HuH-7.5 (cell line): ENCODE measurements around the gene CPA2.

Experiments
- DNase-seq: peaks from one replicate; pipeline ENCODE4 v3.0.0; 2011; ENCODE audit warnings: low spot score

The CPA2 gene

DNA sequence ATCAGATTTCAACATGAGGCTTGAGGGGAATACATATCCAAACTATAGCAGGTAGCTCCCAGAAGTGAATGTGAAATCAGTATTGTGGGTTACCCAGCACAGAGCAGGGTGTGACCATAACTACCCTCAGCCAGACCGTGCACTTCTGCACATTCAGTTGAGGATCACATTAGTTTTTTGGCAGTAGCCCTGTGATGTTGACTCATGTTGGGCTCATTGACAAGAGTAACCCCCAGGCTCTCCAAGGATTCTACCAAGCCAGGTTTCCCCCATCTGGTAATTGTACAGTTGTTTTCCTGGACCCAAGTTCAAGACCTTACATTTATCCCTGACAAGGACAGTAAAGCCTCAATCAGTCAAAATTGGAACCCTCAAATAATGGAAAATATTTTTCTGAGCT is 14.6 kb downstream of the CPA2 start:
- no peak for DNase-seq

DNA sequence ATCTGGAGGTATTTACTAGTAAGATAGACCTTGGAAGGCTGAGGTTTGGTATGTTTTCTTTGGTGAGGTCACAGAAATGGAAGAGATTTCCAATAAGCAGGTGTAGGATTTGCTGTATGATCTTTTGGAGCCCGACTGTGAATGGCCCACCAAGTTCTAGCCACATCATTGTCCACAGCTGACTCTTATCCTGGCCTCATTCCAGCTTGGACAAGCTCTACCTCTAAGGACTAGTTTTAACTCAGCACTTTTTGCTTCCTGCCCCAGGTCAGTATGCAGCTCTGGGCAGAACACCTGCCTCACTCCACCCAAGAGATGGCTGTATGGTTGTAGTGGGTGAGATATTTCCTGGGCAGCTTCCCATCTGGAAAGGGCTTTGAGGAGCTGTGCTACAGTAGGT is 20.2 kb downstream of the CPA2 start:
- no peak for DNase-seq

GRCh38 chr7:130288168-130288567 is 21.5 kb downstream of the CPA2 start:
- no peak for DNase-seq

DNA sequence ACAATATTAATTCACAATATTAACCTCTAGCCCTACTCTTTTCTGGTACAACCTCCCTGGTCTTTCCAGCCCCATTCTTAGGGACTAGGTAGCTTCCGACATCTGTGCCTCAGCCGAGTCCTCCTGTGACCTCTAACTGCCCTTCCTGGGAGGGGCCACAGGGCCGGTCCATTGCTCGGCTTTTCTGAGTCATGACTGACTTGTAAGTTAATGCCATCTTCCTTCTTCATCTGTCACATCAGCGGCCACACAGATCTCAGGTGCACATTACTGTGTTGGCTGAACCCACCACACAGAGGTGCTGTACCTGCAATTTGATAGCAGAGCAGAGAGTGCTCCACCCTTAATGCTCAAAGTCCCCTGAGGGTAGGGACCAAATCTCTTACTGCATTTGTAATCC is 22.2 kb downstream of the CPA2 start:
- DNase-seq = no peak

- no peak for DNase-seq
Measured at GRCh38 chr7:130289478-130289877, 22.8 kb downstream of the CPA2 start.

DNA sequence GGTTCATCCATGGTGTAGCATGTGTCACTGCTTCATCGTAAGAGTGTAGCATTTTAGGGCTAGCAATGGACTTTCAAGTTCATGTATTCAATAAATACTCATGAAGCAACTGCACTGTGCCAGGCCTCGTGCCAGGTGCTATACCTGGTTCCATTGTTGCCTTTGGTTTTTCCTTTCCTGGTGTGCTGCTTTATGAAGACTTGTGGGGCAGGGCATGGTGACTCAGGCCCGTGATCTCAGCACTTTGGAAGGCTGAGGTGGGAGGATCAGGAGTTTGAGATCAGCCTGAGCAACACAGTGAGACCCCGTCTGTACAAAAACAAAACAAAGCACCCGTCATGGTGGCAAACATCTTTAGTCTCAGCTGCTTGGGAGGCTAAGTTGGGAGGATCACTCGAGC is 24.1 kb downstream of the CPA2 start:
- no peak for DNase-seq

DNA sequence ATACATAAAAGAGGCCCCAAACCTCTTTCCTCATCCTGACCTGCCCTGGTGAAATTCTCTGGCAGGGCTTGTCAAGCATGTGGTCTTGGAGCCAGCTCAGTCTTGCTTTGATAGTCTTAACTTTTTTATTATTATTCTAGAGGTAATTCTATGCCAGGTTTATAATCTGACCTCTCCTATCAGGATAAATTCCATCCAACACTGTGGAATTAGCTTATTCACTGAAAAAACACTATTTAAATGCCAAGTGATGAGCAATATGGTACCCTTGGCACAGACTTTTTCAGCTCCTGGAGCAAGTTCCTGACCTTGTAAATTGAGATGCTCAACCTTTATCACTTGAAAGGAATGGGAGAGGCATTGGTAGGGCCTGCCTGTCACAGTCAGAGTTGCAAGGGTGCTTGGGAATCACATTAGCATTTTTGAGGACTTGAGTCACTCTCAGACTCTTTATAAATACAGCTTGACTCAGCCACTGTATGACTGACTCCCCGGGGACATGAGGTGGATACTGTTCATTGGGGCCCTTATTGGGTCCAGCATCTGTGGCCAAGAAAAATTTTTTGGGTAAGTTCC is 26.1 kb downstream of the CPA2 start, which contains the start of gene CPA4:
Gene CPA4, plus strand, starts transcription at position 480 of the 576 bp plus-strand sequence. Its CDS starts 20 bp downstream, at position 500.
- DNase-seq = no peak

GRCh38 chr7:130293521-130293920 is 26.9 kb downstream of the CPA2 start:
- DNase-seq = no peak

DNA sequence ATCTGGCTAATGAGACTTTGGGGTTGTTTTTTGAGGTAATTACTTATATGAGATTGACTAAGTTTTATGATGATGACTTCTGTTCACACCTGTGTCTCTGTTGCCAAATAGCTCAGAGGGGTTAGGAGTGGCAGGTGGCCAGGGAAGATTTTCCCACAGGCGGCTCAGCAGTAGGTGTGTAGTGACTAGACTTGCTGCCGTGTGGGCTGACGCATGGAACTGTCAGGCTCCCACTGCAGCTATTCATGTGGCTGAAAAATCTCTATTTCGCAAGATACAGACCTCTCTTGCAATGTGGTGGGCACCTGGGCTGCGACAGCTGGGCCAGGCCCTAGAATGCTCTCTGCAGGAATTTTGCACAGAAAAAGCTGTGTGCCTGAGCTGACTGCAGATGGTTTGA is 27.7 kb downstream of the CPA2 start:
- no peak for DNase-seq

GRCh38 chr7:130296221-130296951 is 29.7 kb downstream of the CPA2 start:
- DNase-seq = no peak

DNA sequence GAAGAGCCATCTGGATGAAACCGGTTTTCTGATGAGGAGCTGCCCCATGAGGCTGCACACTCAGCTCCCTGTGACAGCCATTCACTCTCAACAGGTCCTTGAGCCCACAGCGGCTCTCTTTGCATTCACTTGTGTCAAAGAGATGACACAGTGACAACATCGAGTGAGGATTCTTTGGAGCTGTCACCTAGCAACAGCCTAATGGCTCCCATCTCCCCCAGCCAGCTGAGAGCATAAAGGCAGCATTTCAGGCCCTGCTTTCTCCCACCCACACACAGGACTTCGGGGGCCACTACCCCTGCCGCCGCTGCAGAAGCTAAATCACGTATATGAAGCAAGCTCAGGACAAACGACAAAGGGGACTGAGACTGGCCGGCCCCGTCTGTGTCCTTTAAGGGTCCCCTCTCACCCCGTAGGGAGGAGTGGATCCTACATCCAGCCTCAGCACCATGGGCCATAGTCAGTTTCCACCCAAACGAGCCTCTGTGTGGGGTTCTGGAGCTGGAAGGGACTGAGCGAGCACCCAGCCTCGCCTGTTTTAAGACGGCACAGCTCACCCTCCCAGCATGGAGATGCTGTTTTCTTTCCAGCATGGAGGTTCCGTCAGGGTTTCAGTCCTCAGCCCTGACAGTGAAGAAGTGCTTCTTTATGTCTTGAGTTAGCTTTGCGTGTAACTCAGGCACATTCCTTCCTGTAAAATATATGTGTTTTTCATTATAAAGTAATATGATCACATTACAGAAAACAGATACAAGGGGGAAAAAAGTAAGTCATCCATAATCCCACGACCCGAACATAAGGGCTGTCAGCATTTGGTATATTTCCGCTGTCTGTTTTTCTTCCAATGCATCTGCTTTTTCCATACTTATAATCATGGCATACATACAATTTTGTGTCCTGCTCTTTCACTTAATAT is 31.2 kb downstream of the CPA2 start:
- no peak for DNase-seq

DNA sequence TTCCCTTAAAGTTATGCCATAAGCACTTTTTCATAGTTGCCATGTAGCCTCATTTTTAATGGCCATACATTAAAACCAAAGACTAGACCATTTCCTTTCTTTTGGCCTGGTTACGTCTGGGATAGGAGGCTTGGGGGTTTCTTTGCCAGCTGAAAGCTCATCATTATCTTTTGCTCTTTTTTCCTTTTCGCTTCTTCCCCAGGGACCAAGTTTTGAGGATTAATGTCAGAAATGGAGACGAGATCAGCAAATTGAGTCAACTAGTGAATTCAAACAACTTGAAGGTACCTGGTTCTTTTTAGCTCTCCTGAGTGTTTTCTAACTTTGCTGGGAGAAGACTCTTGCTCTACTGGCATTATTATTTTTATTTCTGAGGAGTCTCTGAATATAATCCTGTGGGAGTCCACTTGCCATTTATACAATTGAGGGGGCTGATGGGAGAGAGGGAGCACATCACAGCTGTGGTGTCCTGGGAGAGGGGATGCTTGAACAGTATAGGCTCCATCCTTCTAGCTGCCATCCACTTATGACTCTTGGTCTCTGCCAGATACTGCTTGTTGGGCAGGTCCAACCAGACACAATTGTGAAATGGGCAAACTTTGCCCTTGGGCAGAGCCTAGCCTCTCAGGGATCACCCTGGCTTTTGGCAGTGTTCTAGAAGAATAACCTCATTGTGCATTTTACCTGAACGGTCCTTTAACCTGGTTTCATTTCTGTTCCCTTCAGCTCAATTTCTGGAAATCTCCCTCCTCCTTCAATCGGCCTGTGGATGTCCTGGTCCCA is 32.1 kb downstream of the CPA2 start:
- DNase-seq = no peak

GRCh38 chr7:130299866-130300265 is 33.2 kb downstream of the CPA2 start:
- no peak for DNase-seq

DNA sequence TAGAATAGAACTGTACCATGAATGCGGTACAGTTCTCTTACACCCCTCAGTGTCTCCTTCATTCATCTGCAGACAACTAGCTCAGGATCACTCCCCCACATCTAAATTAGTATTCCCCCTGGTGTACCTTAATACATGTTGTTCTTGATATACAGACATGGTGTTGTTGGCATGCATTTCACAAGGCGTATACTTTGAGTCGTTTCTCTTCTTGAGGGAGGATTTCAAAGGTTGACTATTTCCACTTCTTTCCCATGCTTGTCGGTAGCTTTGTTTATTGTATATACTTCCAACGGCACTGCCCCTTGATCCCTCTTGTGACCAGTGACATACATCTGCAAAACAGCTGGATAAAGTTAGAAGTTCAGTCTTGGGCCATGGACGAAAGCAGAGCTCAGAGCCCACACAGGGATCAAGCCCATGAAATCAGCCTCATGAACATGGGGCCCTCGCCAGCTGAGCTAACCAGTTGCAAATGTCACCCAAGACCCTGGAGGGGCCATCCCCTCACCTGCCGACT is 34.9 kb downstream of the CPA2 start:
- no peak for DNase-seq

DNA sequence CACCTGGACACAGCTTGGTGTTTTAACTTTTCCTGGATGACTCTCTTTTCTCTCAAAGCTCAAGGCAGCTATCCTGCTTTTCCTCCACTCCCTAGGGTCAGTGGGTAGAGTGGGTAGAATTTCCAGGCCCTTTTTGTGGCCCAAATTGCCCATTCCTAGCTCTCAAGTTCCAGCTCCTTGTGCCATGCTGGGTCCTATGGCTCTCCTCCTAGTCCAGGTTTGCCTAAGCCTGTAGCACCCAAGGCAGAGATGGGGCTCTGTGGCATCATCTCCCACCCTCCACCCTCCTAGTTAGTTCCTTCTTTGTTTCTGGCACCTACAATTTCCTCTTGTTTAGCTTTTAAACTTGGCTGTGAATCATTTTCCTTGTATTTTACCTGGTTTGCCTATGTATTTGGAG is 36.0 kb downstream of the CPA2 start:
- no peak for DNase-seq

DNA sequence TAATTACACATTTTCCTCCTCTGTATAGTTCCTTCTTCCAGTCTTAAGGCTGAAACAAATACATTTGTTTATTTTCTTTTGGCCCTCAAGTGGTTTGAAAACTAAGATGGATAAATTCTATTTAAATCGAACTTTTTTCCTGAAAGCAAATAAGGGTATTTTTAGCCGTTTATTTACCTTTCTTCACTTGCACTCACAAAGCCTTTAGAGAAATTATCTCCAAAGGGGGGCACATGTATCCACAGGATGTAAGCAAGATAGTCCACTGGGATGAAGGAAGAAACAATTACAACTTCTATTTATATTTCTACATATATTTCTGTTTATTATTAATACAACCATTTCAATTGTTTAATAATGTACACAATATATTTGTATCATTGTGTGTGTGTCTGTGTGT is 36.5 kb downstream of the CPA2 start:
- no peak for DNase-seq

GRCh38 chr7:130303551-130303950 is 36.9 kb downstream of the CPA2 start:
- DNase-seq = no peak

DNA sequence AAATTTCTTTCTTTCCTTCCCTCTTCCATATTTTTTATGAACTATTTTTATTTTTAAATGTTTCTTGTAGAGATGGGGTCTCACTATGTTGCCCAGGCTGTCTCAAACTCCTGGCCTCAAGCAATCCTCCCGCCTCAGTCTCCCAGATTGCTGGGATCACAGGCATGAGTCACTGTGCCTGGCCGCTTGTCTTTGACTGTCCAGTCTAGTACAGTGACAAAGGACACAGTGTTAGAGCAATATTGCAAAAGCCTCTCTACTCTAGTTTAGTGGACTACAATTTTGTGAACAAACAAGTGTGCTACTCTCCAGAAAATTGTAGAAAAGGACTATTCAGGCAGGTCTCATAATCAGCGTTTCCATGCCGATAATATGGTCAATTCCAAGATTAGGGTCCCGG is 37.3 kb downstream of the CPA2 start:
- no peak for DNase-seq

DNA sequence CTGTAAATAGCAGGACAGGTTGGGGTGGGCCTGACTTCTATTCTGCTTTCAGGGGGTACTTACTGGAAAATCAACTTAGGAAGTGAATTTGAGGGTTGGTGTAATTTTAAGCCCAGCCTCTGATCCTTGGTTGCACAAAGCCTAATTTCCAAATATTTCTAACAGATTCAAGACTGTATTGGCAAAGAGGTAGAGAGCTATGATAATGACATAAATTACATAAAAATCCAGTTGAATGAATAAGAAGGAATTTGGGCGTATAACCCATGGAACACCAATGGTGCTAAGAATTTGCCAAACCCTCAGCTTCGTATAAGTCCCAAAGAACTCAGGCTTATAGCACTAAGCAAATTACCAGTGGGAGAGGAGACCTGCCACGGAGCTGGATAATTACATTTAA is 38.2 kb downstream of the CPA2 start:
- DNase-seq = no peak

DNA sequence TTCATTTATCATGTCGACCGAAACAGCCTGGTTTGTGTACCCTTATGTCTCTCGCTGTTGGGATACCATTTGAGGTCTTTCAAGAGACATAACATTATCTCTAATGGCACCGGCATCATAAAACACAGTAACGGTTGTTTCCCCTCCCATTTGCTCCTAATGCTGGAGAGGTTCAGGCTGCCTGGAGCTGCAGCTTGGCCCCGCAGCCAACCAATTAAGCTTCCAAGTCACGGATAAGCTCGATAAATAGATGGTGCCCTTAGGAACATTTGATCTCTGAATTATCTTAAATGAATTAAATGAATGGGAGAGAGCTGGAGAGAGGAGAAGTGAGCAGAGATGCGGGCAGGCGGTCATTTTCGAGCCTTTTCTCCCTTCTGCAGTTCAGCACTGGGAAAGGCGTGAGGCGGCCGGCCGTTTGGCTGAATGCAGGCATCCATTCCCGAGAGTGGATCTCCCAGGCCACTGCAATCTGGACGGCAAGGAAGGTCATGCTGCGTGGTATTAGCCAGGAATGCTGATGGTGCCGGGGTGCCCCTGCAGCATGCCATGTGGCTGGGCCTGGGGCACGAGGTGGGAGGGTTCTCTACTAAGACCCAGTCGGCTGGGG is 38.9 kb downstream of the CPA2 start:
- no peak for DNase-seq

DNA sequence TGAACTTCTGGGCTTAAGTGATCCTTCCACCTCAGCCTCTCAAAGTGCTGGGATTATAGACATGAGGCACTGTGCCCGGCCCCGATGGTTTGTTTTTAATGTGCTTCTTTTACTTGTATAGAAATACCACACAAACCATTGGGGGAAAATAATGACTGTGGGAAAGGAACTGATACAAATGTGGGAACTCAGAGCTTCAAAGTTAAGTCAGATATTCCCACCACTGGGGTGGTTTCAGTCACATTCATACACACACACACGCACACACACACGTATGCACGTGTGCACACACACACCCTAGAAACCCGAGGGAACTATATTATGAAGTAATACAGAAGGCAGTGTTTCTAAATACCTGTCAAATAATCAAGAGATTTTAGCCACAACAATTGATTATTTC is 43.3 kb downstream of the CPA2 start:
- no peak for DNase-seq

GRCh38 chr7:130314305-130314704 is 47.6 kb downstream of the CPA2 start:
- no peak for DNase-seq
